ENCODE measurements around the gene ANXA1.
A peak's percentile ranks its signal among the peaks of the same experiment; 100 is the strongest.

DNA sequence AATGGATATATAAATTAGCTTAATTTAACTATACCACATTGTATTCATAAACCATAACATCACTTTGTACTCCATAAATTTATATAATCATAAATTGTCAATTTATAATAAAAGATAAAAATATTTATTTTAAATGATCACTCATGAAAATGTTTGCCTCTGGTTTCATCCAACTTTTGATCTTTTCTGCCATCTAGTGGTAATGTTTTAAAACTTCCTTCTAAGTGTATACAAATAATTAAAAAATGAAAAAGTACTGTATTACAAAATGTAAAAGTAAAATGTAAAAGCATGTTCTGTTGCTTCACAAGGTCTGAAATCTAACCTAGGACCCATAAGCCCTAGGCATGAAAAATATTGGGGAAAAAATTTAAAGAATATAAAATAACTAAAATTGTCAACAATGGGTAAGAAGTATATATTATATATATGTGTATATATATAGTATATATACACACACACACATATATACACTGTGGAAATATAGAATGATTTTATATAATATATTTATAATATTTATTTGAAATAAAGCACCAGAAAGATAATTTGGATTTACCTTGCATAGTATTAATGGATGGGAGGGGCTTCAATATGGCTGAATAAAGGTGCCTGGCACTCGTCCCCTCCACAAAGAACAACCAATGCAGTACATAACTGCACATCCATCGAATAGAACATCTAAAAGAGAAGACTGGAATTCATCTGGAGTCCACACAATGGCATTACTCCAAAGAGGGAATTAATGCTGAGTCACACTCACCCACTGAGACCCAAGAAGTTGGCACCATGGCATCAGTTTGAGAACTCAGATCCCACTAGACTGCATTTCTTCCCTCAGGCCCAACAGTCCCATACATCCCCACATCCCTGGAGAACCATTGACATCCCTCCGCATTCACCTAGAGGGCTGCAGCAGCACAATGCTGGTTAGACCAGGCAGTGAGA, 32.5 kb downstream of the ANXA1 start:
- TF ChIP-seq NFE2L1 (CRISPR knock-in tag; IDR thresholded peaks at IDR 0.05; ENCODE audit: borderline replicate concordance): no peak
- peak; percentile 30 for TF ChIP-seq CTCF (CRISPR knock-in tag; IDR thresholded peaks at IDR 0.05)
- TF ChIP-seq POLR2AphosphoS5 (IDR thresholded peaks at IDR 0.05; ENCODE audit: low read depth, low read length): no peak
- no peak for TF ChIP-seq CCDC6 (CRISPR knock-in tag; IDR thresholded peaks at IDR 0.05)
- TF ChIP-seq, protein P1, sequence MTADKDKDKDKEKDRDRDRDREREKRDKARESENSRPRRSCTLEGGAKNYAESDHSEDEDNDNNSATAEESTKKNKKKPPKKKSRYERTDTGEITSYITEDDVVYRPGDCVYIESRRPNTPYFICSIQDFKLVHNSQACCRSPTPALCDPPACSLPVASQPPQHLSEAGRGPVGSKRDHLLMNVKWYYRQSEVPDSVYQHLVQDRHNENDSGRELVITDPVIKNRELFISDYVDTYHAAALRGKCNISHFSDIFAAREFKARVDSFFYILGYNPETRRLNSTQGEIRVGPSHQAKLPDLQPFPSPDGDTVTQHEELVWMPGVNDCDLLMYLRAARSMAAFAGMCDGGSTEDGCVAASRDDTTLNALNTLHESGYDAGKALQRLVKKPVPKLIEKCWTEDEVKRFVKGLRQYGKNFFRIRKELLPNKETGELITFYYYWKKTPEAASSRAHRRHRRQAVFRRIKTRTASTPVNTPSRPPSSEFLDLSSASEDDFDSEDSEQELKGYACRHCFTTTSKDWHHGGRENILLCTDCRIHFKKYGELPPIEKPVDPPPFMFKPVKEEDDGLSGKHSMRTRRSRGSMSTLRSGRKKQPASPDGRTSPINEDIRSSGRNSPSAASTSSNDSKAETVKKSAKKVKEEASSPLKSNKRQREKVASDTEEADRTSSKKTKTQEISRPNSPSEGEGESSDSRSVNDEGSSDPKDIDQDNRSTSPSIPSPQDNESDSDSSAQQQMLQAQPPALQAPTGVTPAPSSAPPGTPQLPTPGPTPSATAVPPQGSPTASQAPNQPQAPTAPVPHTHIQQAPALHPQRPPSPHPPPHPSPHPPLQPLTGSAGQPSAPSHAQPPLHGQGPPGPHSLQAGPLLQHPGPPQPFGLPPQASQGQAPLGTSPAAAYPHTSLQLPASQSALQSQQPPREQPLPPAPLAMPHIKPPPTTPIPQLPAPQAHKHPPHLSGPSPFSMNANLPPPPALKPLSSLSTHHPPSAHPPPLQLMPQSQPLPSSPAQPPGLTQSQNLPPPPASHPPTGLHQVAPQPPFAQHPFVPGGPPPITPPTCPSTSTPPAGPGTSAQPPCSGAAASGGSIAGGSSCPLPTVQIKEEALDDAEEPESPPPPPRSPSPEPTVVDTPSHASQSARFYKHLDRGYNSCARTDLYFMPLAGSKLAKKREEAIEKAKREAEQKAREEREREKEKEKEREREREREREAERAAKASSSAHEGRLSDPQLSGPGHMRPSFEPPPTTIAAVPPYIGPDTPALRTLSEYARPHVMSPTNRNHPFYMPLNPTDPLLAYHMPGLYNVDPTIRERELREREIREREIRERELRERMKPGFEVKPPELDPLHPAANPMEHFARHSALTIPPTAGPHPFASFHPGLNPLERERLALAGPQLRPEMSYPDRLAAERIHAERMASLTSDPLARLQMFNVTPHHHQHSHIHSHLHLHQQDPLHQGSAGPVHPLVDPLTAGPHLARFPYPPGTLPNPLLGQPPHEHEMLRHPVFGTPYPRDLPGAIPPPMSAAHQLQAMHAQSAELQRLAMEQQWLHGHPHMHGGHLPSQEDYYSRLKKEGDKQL (CRISPR knock-in tag; IDR thresholded peaks at IDR 0.05; ENCODE audit: low read depth): no peak
- TF ChIP-seq KAT7 (CRISPR knock-in tag; IDR thresholded peaks at IDR 0.05; ENCODE audit: borderline replicate concordance): no peak
- TF ChIP-seq, protein P2, sequence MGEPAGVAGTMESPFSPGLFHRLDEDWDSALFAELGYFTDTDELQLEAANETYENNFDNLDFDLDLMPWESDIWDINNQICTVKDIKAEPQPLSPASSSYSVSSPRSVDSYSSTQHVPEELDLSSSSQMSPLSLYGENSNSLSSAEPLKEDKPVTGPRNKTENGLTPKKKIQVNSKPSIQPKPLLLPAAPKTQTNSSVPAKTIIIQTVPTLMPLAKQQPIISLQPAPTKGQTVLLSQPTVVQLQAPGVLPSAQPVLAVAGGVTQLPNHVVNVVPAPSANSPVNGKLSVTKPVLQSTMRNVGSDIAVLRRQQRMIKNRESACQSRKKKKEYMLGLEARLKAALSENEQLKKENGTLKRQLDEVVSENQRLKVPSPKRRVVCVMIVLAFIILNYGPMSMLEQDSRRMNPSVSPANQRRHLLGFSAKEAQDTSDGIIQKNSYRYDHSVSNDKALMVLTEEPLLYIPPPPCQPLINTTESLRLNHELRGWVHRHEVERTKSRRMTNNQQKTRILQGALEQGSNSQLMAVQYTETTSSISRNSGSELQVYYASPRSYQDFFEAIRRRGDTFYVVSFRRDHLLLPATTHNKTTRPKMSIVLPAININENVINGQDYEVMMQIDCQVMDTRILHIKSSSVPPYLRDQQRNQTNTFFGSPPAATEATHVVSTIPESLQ (CRISPR knock-in tag; conservative IDR thresholded peaks at IDR 0.05): no peak
- no peak for TF ChIP-seq MXI1 (IDR thresholded peaks at IDR 0.05; ENCODE audit: borderline replicate concordance, low read depth, low read length)
- TF ChIP-seq MYNN (CRISPR knock-in tag; IDR thresholded peaks at IDR 0.05; ENCODE audit: low read depth): no peak
- TF ChIP-seq, protein P3, sequence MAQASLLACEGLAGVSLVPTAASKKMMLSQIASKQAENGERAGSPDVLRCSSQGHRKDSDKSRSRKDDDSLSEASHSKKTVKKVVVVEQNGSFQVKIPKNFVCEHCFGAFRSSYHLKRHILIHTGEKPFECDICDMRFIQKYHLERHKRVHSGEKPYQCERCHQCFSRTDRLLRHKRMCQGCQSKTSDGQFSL (CRISPR knock-in tag; IDR thresholded peaks at IDR 0.05): no peak
- TF ChIP-seq TRAFD1 (CRISPR knock-in tag; IDR thresholded peaks at IDR 0.05; ENCODE audit: borderline replicate concordance): no peak
- no peak for TF ChIP-seq RXRA (CRISPR knock-in tag; IDR thresholded peaks at IDR 0.05)
- TF ChIP-seq MAFF (IDR thresholded peaks at IDR 0.05; ENCODE audit: low read depth, low read length): no peak
- no peak for TF ChIP-seq ZNF280B (CRISPR knock-in tag; IDR thresholded peaks at IDR 0.05; ENCODE audit: borderline replicate concordance)
